ENCODE results near the gene SUPT20H. TPM values are rescaled to one million over a fixed set of nuclear protein-coding genes. Genes with fewer than 3 reads are reported as not detected.
A peak's percentile ranks its signal among the peaks of the same experiment; 100 is the strongest.

Gene SUPT20H
- 42.9 TPM for total RNA-seq (2021; ENCODE audit: unreplicated experiment)
- polyA plus RNA-seq (2012), result 26.6 and 29.5 TPM in 2 replicates
- Bru-seq, nascent RNA, result percentile 88 among the genes with signal in this experiment
- BruChase-seq, experiment 1, labeled RNA remaining after a 6-hour chase, result percentile 81 among the genes with signal in this experiment
- percentile 90 among the genes with signal in this experiment for BruChase-seq, experiment 2, labeled RNA remaining after a 2-hour chase
- long read RNA-seq, transcript SUPT20H-201 (26 exons, 2,739 nt), result major isoform, 10 of 78 reads
- long read RNA-seq, partial matches to known transcripts, result 18 of 78 reads
- long read RNA-seq, other reads (novel, unspliced or antisense), result 48 of 78 reads

DNA sequence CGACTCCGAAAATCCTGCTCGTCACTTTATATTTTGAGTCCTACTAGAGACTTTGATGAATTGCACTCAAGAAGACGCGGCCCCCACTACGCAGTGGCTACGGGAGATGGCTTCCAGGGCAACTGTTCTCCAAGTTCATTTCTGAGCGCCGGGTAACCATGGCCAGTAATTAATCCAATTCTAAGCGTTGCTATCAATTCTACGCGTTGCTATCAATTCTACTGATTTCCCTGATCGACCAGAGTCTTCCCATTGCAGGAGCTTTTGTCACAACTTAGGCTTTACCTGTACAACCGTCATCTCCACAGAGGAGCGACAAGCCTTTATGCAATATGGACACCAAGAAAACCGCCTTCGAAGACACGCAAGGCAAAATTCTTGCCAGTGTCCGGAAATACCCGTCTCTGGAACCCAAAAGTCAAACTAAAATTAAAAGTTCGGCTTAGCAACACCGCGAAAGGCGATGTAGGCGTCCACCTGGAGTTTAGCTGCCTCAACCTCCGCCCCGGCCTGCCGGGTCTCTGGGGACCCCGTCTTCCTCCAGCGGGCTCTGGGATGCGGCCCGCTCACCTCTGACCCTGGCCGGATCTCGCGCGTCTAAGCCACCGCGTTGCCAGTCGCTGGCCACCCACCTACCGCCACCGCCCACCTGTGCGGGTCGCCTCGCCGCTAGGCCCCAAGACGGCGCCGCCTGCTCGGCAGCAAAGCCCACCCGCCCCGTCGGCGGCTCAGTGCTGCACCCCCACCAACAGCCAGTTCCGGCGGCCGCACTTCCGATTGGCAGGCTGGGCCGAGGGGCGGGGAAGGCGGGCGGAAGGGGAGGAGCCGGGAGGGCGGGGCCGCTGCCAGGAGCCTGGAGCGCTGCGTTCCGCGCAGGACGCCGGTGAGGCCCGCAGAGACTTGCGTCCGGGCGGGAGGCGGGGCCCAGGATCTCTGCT lies at the start of gene SUPT20H:
TSS of gene SUPT20H (minus strand) at position 779 of the 938 bp plus-strand sequence. CDS start 8,198 bp downstream, outside the sequence.
- POLR2A ChIA-PET, result no interaction called here

More for the DNA sequence above, at the start of gene SUPT20H:
- no peaks in the 10 kb centered on the region for H4K20me1 ChIP-seq (ENCODE audit: insufficient read depth)
- H2AFZ ChIP-seq (ENCODE audit: low read depth, low read length, poor library complexity, severe bottlenecking), result peak within 1 kb of the TSS; percentile 24
- no peaks in the 10 kb centered on the region for H3K36me3 ChIP-seq (ENCODE audit: control insufficient read depth in 1 of 2, insufficient read depth in 2 of 2, low read length in 2 of 2)
- H3K4me2 ChIP-seq (ENCODE audit: low read length), result peak within 1 kb of the TSS; percentile 87
- peaks cover 31% of the 10 kb centered on the region for H3K79me2 ChIP-seq (ENCODE audit: insufficient read depth, low read length)
- H3K9me3 ChIP-seq (ENCODE audit: control insufficient read depth in 1 of 2, insufficient read depth in 1 of 2, low read depth in 1 of 2, low read length in 2 of 2), result no peaks in the 10 kb centered on the region
- peak; percentile 97 for ATAC-seq
- H3K4me3 ChIP-seq (replicated peaks in 1 of 2; ENCODE audit: low read depth in 1 of 2, low read length in 2 of 2), result peak within 1 kb of the TSS; percentile 89 to 99
- peaks cover 6 to 14% of the 10 kb centered on the region in 2 experiments; a peak in 3 of 4 replicates for H3K4me1 ChIP-seq (ENCODE audit: control insufficient read depth in 1 of 2, insufficient read depth in 2 of 2, low read length in 2 of 2)
- TF ChIP-seq TCF7L2 (IDR thresholded peaks at IDR 0.05; ENCODE audit: borderline replicate concordance, extremely low read depth, insufficient read depth, insufficient read length) (no peak), SRF (IDR thresholded peaks at IDR 0.05; ENCODE audit: low read depth) (no peak), CBX3 (IDR thresholded peaks at IDR 0.05; ENCODE audit: low read depth) (0 out of 2 replicates have a peak, but pooled peaks have one; percentile 32), EGR1 (IDR thresholded peaks at IDR 0.05; ENCODE audit: low read depth) (no peak), YY1 (IDR thresholded peaks at IDR 0.05; ENCODE audit: extremely low read depth, insufficient replicate concordance, low read depth, low read length) (no peak), POLR2AphosphoS5 (IDR thresholded peaks at IDR 0.05; ENCODE audit: low read depth, low read length) (peak; percentile 72), SIN3A (IDR thresholded peaks at IDR 0.05; ENCODE audit: low read depth) (peak; percentile 41; the same call in 1 of the 2 replicates), EZH2phosphoT487 (IDR thresholded peaks at IDR 0.05; ENCODE audit: borderline replicate concordance) (no peak), SP1 (IDR thresholded peaks at IDR 0.05; ENCODE audit: low read depth) (peak; percentile 39; the same call in 1 of the 2 replicates), ZFX (IDR thresholded peaks at IDR 0.05) (peak; percentile 90), RAD21 (IDR thresholded peaks at IDR 0.05; ENCODE audit: low read depth) (no peak), ELF1 (IDR thresholded peaks at IDR 0.05; ENCODE audit: borderline replicate concordance, low read depth) (peak; percentile 47)
- TF ChIP-seq, protein P1, sequence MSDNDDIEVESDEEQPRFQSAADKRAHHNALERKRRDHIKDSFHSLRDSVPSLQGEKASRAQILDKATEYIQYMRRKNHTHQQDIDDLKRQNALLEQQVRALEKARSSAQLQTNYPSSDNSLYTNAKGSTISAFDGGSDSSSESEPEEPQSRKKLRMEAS (IDR thresholded peaks at IDR 0.05), result peak; percentile 55; the same call in 1 of the 2 replicates
- H3K27me3 ChIP-seq (ENCODE audit: insufficient read depth, low read length), result no peaks in the 10 kb centered on the region
- no peaks in the 10 kb centered on the region for H3K9me2 ChIP-seq (ENCODE audit: insufficient read depth)
- peak within 1 kb of the TSS; percentile 66 for H3K27ac ChIP-seq (ENCODE audit: low read depth, low read length)
- DNase-seq (ENCODE audit: low read depth, low spot score), result peak; percentile 71
- ChIA-PET RAD21 (ENCODE audit: low non-redundant PET in 1 of 2, low total read pairs in 2 of 2, uncharacterized antibody in 2 of 2, unreplicated experiment in 2 of 2) (no interaction called here), CTCF (no interaction called here)
- intact Hi-C loops (cut with micrococcal nuclease), result loop anchor here (5.0 kb wide), 1 partner anchor 57 kb away; the partner anchor contains the start of gene EXOSC8
- peak within 1 kb of the TSS; percentile 92 for H3K9ac ChIP-seq (ENCODE audit: low read length)
- TSS peak; percentile 70 for BruUV-seq (replicated peaks)
